Stomach (tissue), 4 donors: ENCODE measurements around the gene EOMES.

Experiments
- POLR2A ChIP-seq, 4 donors: fragments of 450-650 bp; IDR thresholded peaks; one replicate each; pipeline ENCODE4 v1.6.1; 2016; ENCODE audit warnings: antibody characterized with exemption in 4 of 4, control low read depth in 2 of 4, mild to moderate bottlenecking in 1 of 4, moderate library complexity in 1 of 4
- POLR2AphosphoS5 ChIP-seq, 3 donors: sonication (generic); formaldehyde crosslinking; IDR thresholded peaks; one replicate each; pipeline ENCODE4 v1.6.1; 2016; ENCODE audit warnings: antibody characterized with exemption in 3 of 3
- TF ChIP-seq, protein P1 (sequence below), 7 experiments: fragments of 450-650 bp in 4 of 7; fragments of 200-600 bp in 3 of 7; sonication (generic) in 3 of 7; IDR thresholded peaks; one replicate each; pipeline ENCODE4 v1.5.1; 2016 to 2019; ENCODE audit warnings: antibody characterized with exemption in 7 of 7, control low read depth in 2 of 7, mild to moderate bottlenecking in 1 of 7

DNA sequence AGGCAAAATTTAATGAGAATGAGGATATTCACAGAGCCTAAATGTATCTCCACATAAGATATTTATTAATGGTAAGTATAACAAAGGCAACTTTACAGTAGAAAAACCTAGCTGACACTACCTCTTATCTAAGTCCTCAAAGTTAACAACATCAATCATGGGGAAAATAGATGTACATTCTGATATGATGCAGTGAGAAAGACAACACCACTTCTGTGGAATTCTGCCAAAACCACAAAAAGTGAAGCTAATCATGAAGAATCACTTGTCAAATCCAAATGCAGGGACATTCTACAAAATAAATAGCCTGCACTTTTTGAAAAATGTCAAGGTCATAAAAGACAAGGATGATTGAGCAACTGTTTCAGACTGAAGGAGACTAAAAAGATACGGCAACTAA lies 27.5 kb upstream of the EOMES start:
- TF ChIP-seq, protein P1, sequence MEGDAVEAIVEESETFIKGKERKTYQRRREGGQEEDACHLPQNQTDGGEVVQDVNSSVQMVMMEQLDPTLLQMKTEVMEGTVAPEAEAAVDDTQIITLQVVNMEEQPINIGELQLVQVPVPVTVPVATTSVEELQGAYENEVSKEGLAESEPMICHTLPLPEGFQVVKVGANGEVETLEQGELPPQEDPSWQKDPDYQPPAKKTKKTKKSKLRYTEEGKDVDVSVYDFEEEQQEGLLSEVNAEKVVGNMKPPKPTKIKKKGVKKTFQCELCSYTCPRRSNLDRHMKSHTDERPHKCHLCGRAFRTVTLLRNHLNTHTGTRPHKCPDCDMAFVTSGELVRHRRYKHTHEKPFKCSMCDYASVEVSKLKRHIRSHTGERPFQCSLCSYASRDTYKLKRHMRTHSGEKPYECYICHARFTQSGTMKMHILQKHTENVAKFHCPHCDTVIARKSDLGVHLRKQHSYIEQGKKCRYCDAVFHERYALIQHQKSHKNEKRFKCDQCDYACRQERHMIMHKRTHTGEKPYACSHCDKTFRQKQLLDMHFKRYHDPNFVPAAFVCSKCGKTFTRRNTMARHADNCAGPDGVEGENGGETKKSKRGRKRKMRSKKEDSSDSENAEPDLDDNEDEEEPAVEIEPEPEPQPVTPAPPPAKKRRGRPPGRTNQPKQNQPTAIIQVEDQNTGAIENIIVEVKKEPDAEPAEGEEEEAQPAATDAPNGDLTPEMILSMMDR (IDR thresholded peaks at IDR 0.05), result no peak
- TF ChIP-seq POLR2A (IDR thresholded peaks at IDR 0.05) (no peak), POLR2AphosphoS5 (IDR thresholded peaks at IDR 0.05) (no peak)
